Measurements from ENCODE around the gene CDPF1.
"Not testable (repeated sequence)": the region's sequence is repeated elsewhere in the genome, so short reads cannot be mapped to it uniquely, and the experiment has no call there.

CDPF1 gene

GRCh38 chr22:46272762-46273431 lies 22.8 kb upstream of the CDPF1 start:
- no peak overlapping the region for H3K4me3 ChIP-seq (ENCODE audit: low read depth, low read length)
- no peak for DNase-seq (ENCODE audit: low read depth)
- TF ChIP-seq CTCF (conservative IDR thresholded peaks at IDR 0.05; ENCODE audit: low read depth, low read length) = no peak

- no peak for TF ChIP-seq CTCF (conservative IDR thresholded peaks at IDR 0.05; ENCODE audit: low read depth, low read length)
- no peak for DNase-seq (ENCODE audit: low read depth)
- H3K4me3 ChIP-seq (ENCODE audit: low read depth, low read length) = no peak overlapping the region
Observed at GRCh38 chr22:46272196-46272595, 22.1 kb upstream of the CDPF1 start.

DNA sequence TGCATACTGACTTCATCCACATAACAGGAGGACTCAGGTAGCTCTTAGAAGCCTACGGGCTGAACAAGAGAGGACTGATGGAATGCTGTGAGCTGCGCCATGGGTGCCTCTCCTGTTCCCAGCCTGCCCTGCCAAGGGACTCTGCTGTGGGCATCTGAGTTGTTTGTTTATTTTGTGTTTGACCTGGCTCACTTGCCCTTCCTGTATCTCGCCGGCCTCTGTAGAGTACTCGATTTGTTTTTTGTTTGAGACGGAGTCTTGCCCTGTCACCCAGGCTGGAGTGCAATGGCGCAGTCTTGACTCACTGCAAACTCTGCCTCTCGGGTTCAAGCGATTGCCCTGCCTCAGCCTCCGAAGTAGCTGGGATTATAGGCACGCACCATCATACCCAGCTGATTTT lies 19.5 kb upstream of the CDPF1 start:
- no peak for TF ChIP-seq CTCF (conservative IDR thresholded peaks at IDR 0.05; ENCODE audit: low read depth, low read length)
- DNase-seq (ENCODE audit: low read depth) = no peak
- H3K4me3 ChIP-seq (ENCODE audit: low read depth, low read length) = no peak overlapping the region

DNA sequence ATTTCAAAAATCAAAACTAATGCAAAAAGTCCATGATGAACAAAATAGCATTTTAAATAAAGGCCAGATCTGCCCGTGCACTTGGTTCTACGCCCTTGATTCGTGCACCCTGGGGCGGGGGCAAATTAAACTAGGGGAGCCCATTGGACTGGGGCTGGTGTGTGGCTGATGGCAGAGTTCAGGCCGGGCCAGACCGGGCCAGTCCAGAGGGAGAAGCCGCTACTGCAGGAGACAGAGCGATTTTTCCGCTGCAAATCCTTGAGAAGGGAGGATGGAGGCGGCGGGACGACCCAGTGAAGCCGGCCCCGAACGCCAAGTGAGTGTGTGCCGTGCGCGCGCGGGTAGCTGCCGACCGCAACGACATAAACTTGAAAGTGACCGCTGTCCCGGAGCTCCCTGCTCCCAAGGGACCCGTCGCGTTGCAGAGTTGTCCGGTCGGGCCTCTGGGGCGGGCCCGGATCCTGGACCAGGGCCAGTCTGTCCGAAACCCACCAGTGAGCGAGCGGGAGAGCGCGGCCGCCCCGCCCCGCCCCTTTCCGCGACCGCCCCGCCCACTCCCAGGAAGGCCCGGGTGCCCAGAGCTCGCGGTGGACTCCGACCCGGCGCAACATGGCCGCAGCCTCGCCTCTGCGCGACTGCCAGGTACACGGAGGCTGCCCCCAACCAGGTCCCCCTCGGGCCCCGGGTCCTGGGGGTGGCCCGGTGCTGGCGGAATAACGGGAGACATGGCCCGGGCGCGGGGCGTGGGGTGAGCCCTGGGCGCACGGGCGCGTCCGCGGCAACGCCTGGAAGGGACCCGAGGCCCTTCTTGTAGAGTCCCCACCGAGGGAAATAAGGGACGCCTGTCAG lies 17.6 kb upstream of the CDPF1 start, which contains the start of gene TTC38:
TTC38 (plus strand) TSS at position 578 of the 849 bp plus-strand sequence; CDS start at position 610, 32 bp downstream.
- TF ChIP-seq CTCF (conservative IDR thresholded peaks at IDR 0.05; ENCODE audit: low read depth, low read length) = no peak
- H3K4me3 ChIP-seq (ENCODE audit: low read depth, low read length) = peak within 1 kb of the TSS; percentile 85
- DNase-seq (ENCODE audit: low read depth) = peak; percentile 75

DNA sequence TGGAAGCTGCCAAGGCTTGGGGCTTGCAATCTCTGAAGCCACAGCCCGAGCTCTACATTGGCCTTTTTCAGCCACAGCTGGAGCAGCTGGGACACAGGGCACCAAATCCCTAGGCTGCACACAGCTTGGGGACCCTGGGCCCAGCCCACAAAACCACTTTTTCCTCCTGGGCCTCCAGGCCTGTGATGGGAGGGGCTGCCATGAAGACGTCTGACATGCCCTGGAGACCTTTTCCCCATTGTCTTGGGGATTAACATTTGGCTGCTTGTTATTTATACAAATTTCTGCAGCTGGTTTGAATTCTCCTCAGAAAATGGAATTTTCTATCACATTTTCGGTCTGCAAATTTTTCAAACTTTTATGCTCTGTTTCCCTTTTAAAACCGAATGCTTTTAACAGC lies 15.5 kb upstream of the CDPF1 start:
- not testable (repeated sequence) for DNase-seq (ENCODE audit: low read depth); H3K4me3 ChIP-seq (ENCODE audit: low read depth, low read length)

DNA sequence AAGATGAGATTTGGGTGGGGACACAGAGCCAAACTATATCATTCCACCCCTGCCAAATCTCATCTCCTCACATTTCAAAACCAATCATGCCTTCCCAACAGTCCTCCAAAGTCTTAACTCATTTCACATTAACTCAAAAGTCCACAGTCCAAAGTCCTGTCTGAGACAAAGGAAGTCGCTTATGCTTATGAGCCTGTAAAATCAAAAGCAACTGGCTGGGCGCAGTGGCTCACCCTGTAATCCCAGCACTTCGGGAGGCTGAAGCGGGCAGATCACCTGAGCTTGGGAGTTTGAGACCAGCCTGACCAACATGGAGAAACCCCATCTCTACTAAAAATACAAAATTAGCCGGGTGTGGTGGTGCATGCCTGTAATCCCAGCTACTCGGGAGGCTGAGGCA lies 14.4 kb upstream of the CDPF1 start:
- not testable (repeated sequence) for H3K4me3 ChIP-seq (ENCODE audit: low read depth, low read length); DNase-seq (ENCODE audit: low read depth)

- no peak for DNase-seq (ENCODE audit: low read depth)
- no peak within 1 kb of the TSS for H3K4me3 ChIP-seq (ENCODE audit: low read depth, low read length)
- TF ChIP-seq CTCF (conservative IDR thresholded peaks at IDR 0.05; ENCODE audit: low read depth, low read length) = no peak
Observed at GRCh38 chr22:46263216-46263590, 13.1 kb upstream of the CDPF1 start, which contains the start of gene PKDREJ. TSS of gene PKDREJ (minus strand) at chr22:46263343. CDS start at chr22:46263322, 21 bp downstream.
